CD4-positive, alpha-beta T cell (primary cell): ENCODE data around the gene UNC13C. TPM values are rescaled to one million over a fixed set of nuclear protein-coding genes. Genes with fewer than 3 reads are reported as not detected.

Source experiments
- ATAC-seq: fragments of 200-7000 bp; cut with Tn5 transposase; one replicate; pipeline ENCODE4 v1.10.0; 2022; ENCODE audit warnings: mild to moderate bottlenecking; ENCODE audit not compliant: poor library complexity
- CTCF ChIA-PET: fragments of 350-600 bp; sonication (Branson Sonifier 250); formaldehyde crosslinking; loops from one replicate; lab custom pipeline; 2021; ENCODE audit warnings: antibody characterized with exemption, inconsistent platforms; lab: Charles Lee
- POLR2A ChIA-PET: fragments of 350-600 bp; sonication (Branson Sonifier 250); formaldehyde crosslinking; loops from one replicate; lab custom pipeline; 2021; ENCODE audit warnings: antibody characterized with exemption, inconsistent platforms; lab: Charles Lee
- DNase-seq, 14 experiments: peaks; one replicate each; pipeline ENCODE4 v3.0.0-alpha.2; 2013 to 2020; ENCODE audit warnings: mixed read lengths in 2 of 14
- H3K27ac ChIP-seq, 2 donors: one replicate each; pipeline versions ENCODE4 v1.5.1 to v1.7.0; 2013; ENCODE audit warnings: low read length in 2 of 2, low read depth in 1 of 2, mild to moderate bottlenecking in 1 of 2
- H3K27me3 ChIP-seq, 2 experiments: 1 replicate in 1 of 2; 2 replicates in 1 of 2; pipeline versions ENCODE4 v1.6.1 to v1.7.0; 2013; ENCODE audit warnings: low read length in 2 of 2, control low read depth in 1 of 2, mild to moderate bottlenecking in 1 of 2, moderate library complexity in 1 of 2; ENCODE audit not compliant: insufficient read depth in 2 of 2, control insufficient read depth in 1 of 2
- H3K36me3 ChIP-seq: one replicate; pipeline ENCODE4 v1.6.1; 2013; ENCODE audit warnings: low read length, control low read depth; ENCODE audit not compliant: insufficient read depth
- H3K4me1 ChIP-seq: one replicate; pipeline ENCODE4 v1.6.1; 2013; ENCODE audit warnings: low read length, control low read depth; ENCODE audit not compliant: insufficient read depth
- H3K4me3 ChIP-seq: one replicate; pipeline ENCODE4 v1.5.1; 2013; ENCODE audit warnings: mild to moderate bottlenecking, low read length, moderate library complexity
- H3K9me3 ChIP-seq, 2 experiments: 1 replicate in 1 of 2; 2 replicates in 1 of 2; pipeline versions ENCODE4 v1.6.1 to v1.7.0; 2013; ENCODE audit warnings: low read length in 2 of 2, mild to moderate bottlenecking in 2 of 2, control low read depth in 1 of 2, moderate library complexity in 1 of 2; ENCODE audit not compliant: control insufficient read depth in 1 of 2, insufficient read depth in 1 of 2
- H3K27ac Mint-ChIP-seq: one replicate; pipeline ENCODE4 v1.8.0; 2020; ENCODE audit warnings: mixed read lengths
- H3K27me3 Mint-ChIP-seq: one replicate; pipeline ENCODE4 v1.8.0; 2021; ENCODE audit warnings: mixed read lengths
- H3K36me3 Mint-ChIP-seq: one replicate; pipeline ENCODE4 v1.8.0; 2021; ENCODE audit warnings: low read depth, mixed read lengths
- H3K4me1 Mint-ChIP-seq: one replicate; pipeline ENCODE4 v1.8.0; 2021; ENCODE audit warnings: low read depth, mixed read lengths
- H3K4me3 Mint-ChIP-seq: one replicate; pipeline ENCODE4 v1.8.0; 2020; ENCODE audit warnings: mild to moderate bottlenecking, mixed read lengths
- H3K9me3 Mint-ChIP-seq: one replicate; pipeline ENCODE4 v1.8.0; 2020; ENCODE audit warnings: mixed read lengths
- intact Hi-C, 2 experiments: fragments of 100-400 bp; cut with DNase I in 1 of 2; cut with micrococcal nuclease in 1 of 2; formaldehyde crosslinking; loops; one replicate each; pipeline versions ENCODE4 v1.15.1 to v1.9.0; 2023 to 2025; cut with DNase I, micrococcal nuclease
- total RNA-seq, 174 experiments: library from RNA in 2 of 174; stranded (reverse) in 2 of 174; gene quantifications; one replicate each; pipeline ENCODE4 v1.2.3 and lab custom pipeline; 2021 to 2026
- TF ChIP-seq, protein P1 (sequence below): fragments of 200-600 bp; IDR thresholded peaks from one replicate; pipeline ENCODE4 v1.8.0; 2022; ENCODE audit warnings: antibody characterized with exemption, mild to moderate bottlenecking

The UNC13C gene
- total RNA-seq, 2 experiments from 2014 or later: not detected

- Mint-ChIP-seq H3K4me3 (no peak overlapping the region), H3K9me3 (peaks cover 2% of the 10 kb centered on the region), H3K4me1 (no peaks in the 10 kb centered on the region), H3K36me3 (no peaks in the 10 kb centered on the region), H3K27me3 (no peaks in the 10 kb centered on the region), H3K27ac (no peak overlapping the region)
- ATAC-seq (no peak), DNase-seq (no peak)
- Histone ChIP-seq H3K27me3 (no peaks in the 10 kb centered on the region), H3K4me1 (no peaks in the 10 kb centered on the region), H3K4me3 (no peak overlapping the region), H3K9me3 (peaks cover 0 to 15% of the 10 kb centered on the region in 2 experiments), H3K36me3 (no peaks in the 10 kb centered on the region), H3K27ac (no peak overlapping the region)
- TF ChIP-seq, protein P1, sequence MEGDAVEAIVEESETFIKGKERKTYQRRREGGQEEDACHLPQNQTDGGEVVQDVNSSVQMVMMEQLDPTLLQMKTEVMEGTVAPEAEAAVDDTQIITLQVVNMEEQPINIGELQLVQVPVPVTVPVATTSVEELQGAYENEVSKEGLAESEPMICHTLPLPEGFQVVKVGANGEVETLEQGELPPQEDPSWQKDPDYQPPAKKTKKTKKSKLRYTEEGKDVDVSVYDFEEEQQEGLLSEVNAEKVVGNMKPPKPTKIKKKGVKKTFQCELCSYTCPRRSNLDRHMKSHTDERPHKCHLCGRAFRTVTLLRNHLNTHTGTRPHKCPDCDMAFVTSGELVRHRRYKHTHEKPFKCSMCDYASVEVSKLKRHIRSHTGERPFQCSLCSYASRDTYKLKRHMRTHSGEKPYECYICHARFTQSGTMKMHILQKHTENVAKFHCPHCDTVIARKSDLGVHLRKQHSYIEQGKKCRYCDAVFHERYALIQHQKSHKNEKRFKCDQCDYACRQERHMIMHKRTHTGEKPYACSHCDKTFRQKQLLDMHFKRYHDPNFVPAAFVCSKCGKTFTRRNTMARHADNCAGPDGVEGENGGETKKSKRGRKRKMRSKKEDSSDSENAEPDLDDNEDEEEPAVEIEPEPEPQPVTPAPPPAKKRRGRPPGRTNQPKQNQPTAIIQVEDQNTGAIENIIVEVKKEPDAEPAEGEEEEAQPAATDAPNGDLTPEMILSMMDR: no peak
- ChIA-PET CTCF (no interaction called here), POLR2A (no interaction called here)
- intact Hi-C loops: no loop called here
These were observed 395.1 kb downstream of the UNC13C start for GRCh38 chr15:54373332-54373731.

GRCh38 chr15:54374184-54374952 is 396.1 kb downstream of the UNC13C start:
- TF ChIP-seq, protein P1: no peak
- Histone ChIP-seq H3K4me3 (no peak overlapping the region), H3K4me1 (no peaks in the 10 kb centered on the region), H3K9me3 (peaks cover 0 to 15% of the 10 kb centered on the region in 2 experiments), H3K36me3 (no peaks in the 10 kb centered on the region), H3K27me3 (no peaks in the 10 kb centered on the region), H3K27ac (no peak overlapping the region)
- peaks cover 2% of the 10 kb centered on the region for H3K9me3 Mint-ChIP-seq
- POLR2A ChIA-PET: no interaction called here
- CTCF ChIA-PET: no interaction called here
- no peaks in the 10 kb centered on the region for H3K27me3 Mint-ChIP-seq
- H3K27ac Mint-ChIP-seq: no peak overlapping the region
- no peak overlapping the region for H3K4me3 Mint-ChIP-seq
- intact Hi-C loops: no loop called here
- DNase-seq (no peak), ATAC-seq (no peak)
- H3K4me1 Mint-ChIP-seq: no peaks in the 10 kb centered on the region
- H3K36me3 Mint-ChIP-seq: no peaks in the 10 kb centered on the region

DNA sequence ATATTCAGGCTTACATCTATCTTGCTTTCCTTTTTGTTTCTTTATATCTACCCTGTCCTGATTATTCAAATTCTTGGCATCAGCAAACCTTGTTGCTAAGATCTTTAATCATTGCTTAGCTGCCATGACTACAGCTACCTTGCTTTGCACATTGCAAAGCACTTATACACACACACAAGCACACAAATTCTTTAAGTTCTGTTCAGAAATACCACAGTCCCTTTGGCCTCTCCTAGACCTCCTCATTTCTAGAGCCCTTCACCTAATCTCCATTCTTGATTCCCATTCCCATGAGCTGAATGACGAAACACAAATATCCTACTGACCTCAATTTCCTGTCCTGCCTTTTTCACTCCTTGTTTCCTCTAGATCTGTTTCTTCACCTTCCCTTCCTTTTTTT is 409.6 kb downstream of the UNC13C start:
- POLR2A ChIA-PET: no interaction called here
- Mint-ChIP-seq H3K27me3 (no peaks in the 10 kb centered on the region), H3K36me3 (no peaks in the 10 kb centered on the region), H3K4me1 (no peaks in the 10 kb centered on the region), H3K27ac (no peak overlapping the region), H3K9me3 (no peaks in the 10 kb centered on the region), H3K4me3 (no peak overlapping the region)
- ATAC-seq: no peak
- intact Hi-C loops: no loop called here
- TF ChIP-seq, protein P1: no peak
- no peaks in the 10 kb centered on the region for H3K27me3 ChIP-seq
- no peak overlapping the region for H3K4me3 ChIP-seq
- CTCF ChIA-PET: no interaction called here
- H3K36me3 ChIP-seq: no peaks in the 10 kb centered on the region
- no peaks in the 10 kb centered on the region for H3K4me1 ChIP-seq
- DNase-seq: no peak
- H3K27ac ChIP-seq: no peak overlapping the region
- H3K9me3 ChIP-seq: no peaks in the 10 kb centered on the region
